Pancreas (tissue), 10 donors: ENCODE results near the gene TLDC2. TPM values are rescaled to one million over a fixed set of nuclear protein-coding genes. Genes with fewer than 3 reads are reported as not detected.
"Not testable (repeated sequence)": the region's sequence is repeated elsewhere in the genome, so short reads cannot be mapped to it uniquely, and the experiment has no call there.

Experiments used
- ATAC-seq, 4 donors: fragments of 200-7000 bp; cut with Tn5 transposase; one replicate each; pipeline versions ENCODE4 v1.8.0 to v1.9.1; 2020; ENCODE audit warnings: mild to moderate bottlenecking in 4 of 4, moderate library complexity in 4 of 4
- DNase-seq, 6 donors: peaks; one replicate each; pipeline ENCODE4 v3.0.0-alpha.2; 2020
- FAIRE-seq: peaks from 2 replicates; lab custom pipeline; 2012; peaks lifted over from hg19 to GRCh38; lab: Jason Lieb, UNC
- H3K27ac ChIP-seq, 4 donors: fragments of 200-600 bp; sonication (generic); 1 replicate in 3 of 4; 2 replicates in 1 of 4; pipeline versions ENCODE4 v1.5.0 to v1.8.0; 2020
- H3K27me3 ChIP-seq, 4 donors: fragments of 200-600 bp; one replicate each; pipeline ENCODE4 v1.8.0; 2021
- H3K36me3 ChIP-seq, 3 donors: fragments of 200-600 bp; sonication (generic) in 1 of 3; one replicate each; pipeline versions ENCODE4 v1.5.0 to v1.8.0; 2020 to 2021
- H3K4me1 ChIP-seq, 3 donors: fragments of 200-600 bp; one replicate each; pipeline ENCODE4 v1.8.0; 2021
- H3K4me3 ChIP-seq, 4 donors: fragments of 200-600 bp; sonication (generic) in 2 of 4; one replicate each; pipeline versions ENCODE4 v1.5.0 to v1.8.0; 2020 to 2021
- H3K9me3 ChIP-seq, 4 donors: fragments of 200-600 bp; one replicate each; pipeline ENCODE4 v1.8.0; 2021
- CTCF ChIP-seq, 4 donors: fragments of 200-600 bp; sonication (generic) in 3 of 4; IDR thresholded peaks; one replicate each; pipeline versions ENCODE4 v1.5.0 to v1.8.0; 2021; ENCODE audit warnings: antibody characterized with exemption in 4 of 4
- WGBS, 2 donors: extraction: QIAGEN DNeasy Blood & Tissue Kit; methylation state at CpG; one replicate each; pipeline ENCODE4 v1.1.7; 2013; 5-methylcytosine and 5-hydroxymethylcytosine counted together
- intact Hi-C, 3 donors: fragments of 100-400 bp; cut with DNase I; formaldehyde crosslinking; loops; one replicate each; pipeline versions ENCODE4 v1.11.1 to v1.14.2; 2022
- polyA plus RNA-seq, 2 donors: library from polyadenylated mRNA; stranded (reverse); fragments of 200-250 nt; gene quantifications; one replicate each; pipeline ENCODE4 v1.2.3, GENCODE V29; 2013
- total RNA-seq, 6 donors: library from RNA; stranded (reverse); fragmentation: NEBNext Ultra II Directional in 4 of 6; extraction: Animal tissue kit (Norgen Biotek cat#: 25700) in 4 of 6; gene quantifications; one replicate each; pipeline versions ENCODE4 v1.2.1 to v1.2.4, GENCODE V29; 2021 to 2023
- donor health status: healthy with polysubstance abuse.
- donor health status: DM: no; HTN: no; CAD: no; lungs with moderate emphysema.
- donor health status: DM: no; HTN: no; CAD: no.
- donor health status: control.
- donor health status: control.
- donor health status: Bipolar disorder and iron deficiency.
- donor health status: DM: yes; HTN: yes; CAD: no.
- donor health status: DM: no; HTN: no; CAD: no.
- donor health status: DM: no; HTN: no; CAD: no.
- donor health status: DM: yes; HTN: yes; CAD: no.

The TLDC2 gene
- total and polyA plus RNA-seq, 8 donors = 0.23 to 0.82 (median 0.34) TPM; not detected in 1

GRCh38 chr20:36929290-36929689, 53.4 kb downstream of the TLDC2 start:
- DNase-seq (no peak), FAIRE-seq (no peak), ATAC-seq (no peak)
- Histone ChIP-seq H3K27ac (no peak overlapping the region), H3K4me1 (peaks cover 3 to 11% (median 10%) of the 10 kb centered on the region in 3 donors), H3K36me3 (peaks cover 0 to 11% (median 7%) of the 10 kb centered on the region in 3 donors), H3K4me3 (no peak overlapping the region), H3K9me3 (no peaks in the 10 kb centered on the region), H3K27me3 (no peaks in the 10 kb centered on the region)
- 90 to 92% methylated on average over 6 of the region's 6 CpGs for WGBS, 2 donors
- intact Hi-C loops = no loop called here
- no peak for TF ChIP-seq CTCF (IDR thresholded peaks at IDR 0.05)

- peaks cover 3 to 11% (median 10%) of the 10 kb centered on the region in 3 donors for H3K4me1 ChIP-seq
- intact Hi-C loops = no loop called here
- H3K36me3 ChIP-seq = peaks cover 0 to 11% (median 7%) of the 10 kb centered on the region in 3 donors
- H3K4me3 ChIP-seq = no peak overlapping the region
- WGBS, 2 donors = 92% methylated on average over 6 of the region's 6 CpGs
- no peaks in the 10 kb centered on the region for H3K9me3 ChIP-seq
- DNase-seq (no peak), FAIRE-seq (no peak), ATAC-seq (no peak)
- no peaks in the 10 kb centered on the region for H3K27me3 ChIP-seq
- TF ChIP-seq CTCF (IDR thresholded peaks at IDR 0.05) = no peak
- no peak overlapping the region for H3K27ac ChIP-seq
These were observed 53.8 kb downstream of the TLDC2 start for GRCh38 chr20:36929691-36930090.

- intact Hi-C loops, H3K9me3 ChIP-seq, H3K27ac ChIP-seq, ATAC-seq, H3K27me3 ChIP-seq, FAIRE-seq, DNase-seq, H3K4me3 ChIP-seq: not testable (repeated sequence)
- 90 to 93% methylated on average over 12 of the region's 12 CpGs for WGBS, 2 donors
- Histone ChIP-seq H3K4me1 (peaks cover 3 to 14% (median 10%) of the 10 kb centered on the region in 3 donors), H3K36me3 (peaks cover 0 to 11% (median 7%) of the 10 kb centered on the region in 3 donors)
These were observed 56.1 kb downstream of the TLDC2 start for GRCh38 chr20:36932067-36932466.

- DNase-seq (no peak), FAIRE-seq (no peak), ATAC-seq (peak in 3 of 4 donors; percentile 7 to 51 (median 44))
- WGBS, 2 donors = 40 to 41% methylated on average over 11 of the region's 11 CpGs
- H3K27me3 ChIP-seq = no peaks in the 10 kb centered on the region
- peaks cover 0 to 9% (median 3%) of the 10 kb centered on the region in 3 donors for H3K36me3 ChIP-seq
- no peaks in the 10 kb centered on the region for H3K9me3 ChIP-seq
- no peak overlapping the region for H3K4me3 ChIP-seq
- peaks cover 9 to 18% (median 16%) of the 10 kb centered on the region in 3 donors for H3K4me1 ChIP-seq
- H3K27ac ChIP-seq = no peak overlapping the region
- intact Hi-C loops = no loop called here
- TF ChIP-seq CTCF (IDR thresholded peaks at IDR 0.05) = no peak
These were observed 56.8 kb downstream of the TLDC2 start for GRCh38 chr20:36932476-36933426.

GRCh38 chr20:36933571-36933970, 57.6 kb downstream of the TLDC2 start:
- FAIRE-seq, intact Hi-C loops: not testable (repeated sequence)

More at GRCh38 chr20:36933571-36933970, 57.6 kb downstream of the TLDC2 start:
- not testable (repeated sequence) for H3K27me3 ChIP-seq, H3K9me3 ChIP-seq, H3K27ac ChIP-seq, H3K36me3 ChIP-seq, ATAC-seq, DNase-seq, H3K4me3 ChIP-seq
- H3K4me1 ChIP-seq = peaks cover 12 to 20% (median 16%) of the 10 kb centered on the region in 3 donors
- 97 to 98% methylated on average over 16 of the region's 16 CpGs for WGBS, 2 donors
